H9 (cell line): ENCODE results near the gene POU2F3. TPM values are rescaled to one million over a fixed set of nuclear protein-coding genes. Genes with fewer than 3 reads are reported as not detected.

Experiments
- DNase-seq: peaks from one replicate; pipeline ENCODE4 v3.0.0-alpha.2; 2017
- H2AFZ ChIP-seq: one replicate; pipeline ENCODE4 v1.6.1; 2013; ENCODE audit warnings: mild to moderate bottlenecking, low read length, control low read depth, moderate library complexity
- H2AK5ac ChIP-seq: 2 replicates; pipeline ENCODE4 v1.6.1; 2013; ENCODE audit warnings: low read length, control low read depth, mixed read lengths; ENCODE audit not compliant: insufficient read length
- H2BK120ac ChIP-seq: one replicate; pipeline ENCODE4 v1.6.1; 2013; ENCODE audit warnings: low read depth, mild to moderate bottlenecking, low read length, control low read depth, inconsistent platforms; ENCODE audit not compliant: poor library complexity, severe bottlenecking
- H2BK12ac ChIP-seq: 2 replicates; pipeline ENCODE4 v1.6.1; 2013; ENCODE audit warnings: low read length, control low read depth, mixed read lengths, low read depth; ENCODE audit not compliant: insufficient read length
- H2BK15ac ChIP-seq: 2 replicates; pipeline ENCODE4 v1.6.1; 2013; ENCODE audit warnings: low read depth, low read length, control low read depth
- H2BK20ac ChIP-seq: one replicate; pipeline ENCODE4 v1.6.1; 2013; ENCODE audit warnings: low read depth, mild to moderate bottlenecking, low read length, control low read depth, inconsistent platforms; ENCODE audit not compliant: poor library complexity, severe bottlenecking
- H2BK5ac ChIP-seq: 2 replicates; pipeline ENCODE4 v1.6.1; 2013; ENCODE audit warnings: low read length, control low read depth, mixed read lengths; ENCODE audit not compliant: insufficient read length
- H3K14ac ChIP-seq: 2 replicates; pipeline ENCODE4 v1.6.1; 2013; ENCODE audit warnings: low read length, control low read depth; ENCODE audit not compliant: insufficient read depth
- H3K18ac ChIP-seq: 2 replicates; pipeline ENCODE4 v1.6.1; 2013; ENCODE audit warnings: low read depth, mild to moderate bottlenecking, mixed read lengths, low read length, control low read depth; ENCODE audit not compliant: insufficient read length
- H3K23ac ChIP-seq: 2 replicates; pipeline ENCODE4 v1.6.1; 2013; ENCODE audit warnings: low read length, control low read depth, mixed read lengths, low read depth; ENCODE audit not compliant: insufficient read length
- H3K23me2 ChIP-seq: 2 replicates; pipeline ENCODE4 v1.6.1; 2013; ENCODE audit warnings: low read depth, mild to moderate bottlenecking, mixed read lengths, low read length, control low read depth; ENCODE audit not compliant: insufficient read length, poor library complexity, severe bottlenecking
- H3K27ac ChIP-seq: 2 replicates; pipeline ENCODE4 v1.5.1; 2013; ENCODE audit warnings: low read length, control low read depth, mixed read lengths, low read depth; ENCODE audit not compliant: insufficient read length
- H3K27me3 ChIP-seq: 2 replicates; pipeline ENCODE4 v1.6.1; 2013; ENCODE audit warnings: low read length, control low read depth, inconsistent platforms; ENCODE audit not compliant: insufficient read depth
- H3K4ac ChIP-seq: 2 replicates; pipeline ENCODE4 v1.6.1; 2013; ENCODE audit warnings: low read depth, mild to moderate bottlenecking, control low read depth, inconsistent platforms, low read length, moderate library complexity
- H3K4me1 ChIP-seq: 2 replicates; pipeline ENCODE4 v1.6.1; 2013; ENCODE audit warnings: low read length, control low read depth, inconsistent platforms; ENCODE audit not compliant: insufficient read depth
- H3K4me2 ChIP-seq: 2 replicates; pipeline ENCODE4 v1.6.1; 2013; ENCODE audit warnings: low read length, control low read depth, mixed read lengths; ENCODE audit not compliant: insufficient read length, insufficient read depth
- H3K56ac ChIP-seq: 2 replicates; pipeline ENCODE4 v1.6.1; 2013; ENCODE audit warnings: low read depth, mild to moderate bottlenecking, mixed read lengths, low read length, control low read depth; ENCODE audit not compliant: insufficient read length
- H3K79me1 ChIP-seq: 2 replicates; pipeline ENCODE4 v1.6.1; 2013; ENCODE audit warnings: low read depth, mild to moderate bottlenecking, moderate library complexity, low read length, control low read depth, inconsistent platforms; ENCODE audit not compliant: insufficient read depth, poor library complexity, severe bottlenecking
- H3K79me2 ChIP-seq: 2 replicates; pipeline ENCODE4 v1.6.1; 2013; ENCODE audit warnings: low read length, control low read depth, inconsistent platforms; ENCODE audit not compliant: insufficient read depth
- H3K9ac ChIP-seq: 2 replicates; pipeline ENCODE4 v1.6.1; 2013; ENCODE audit warnings: low read length, control low read depth, mixed read lengths; ENCODE audit not compliant: insufficient read length; ENCODE audit errors: extremely low read depth
- H3K9me3 ChIP-seq: one replicate; pipeline ENCODE4 v1.6.1; 2013; ENCODE audit warnings: low read depth, low read length, inconsistent platforms; ENCODE audit not compliant: control insufficient read depth
- H3T11ph ChIP-seq: one replicate; pipeline ENCODE4 v1.6.1; 2013; ENCODE audit warnings: mild to moderate bottlenecking, low read length, control low read depth, inconsistent platforms
- H4K20me1 ChIP-seq: one replicate; pipeline ENCODE4 v1.6.1; 2013; ENCODE audit not compliant: control insufficient read depth, insufficient read length, insufficient read depth
- H4K5ac ChIP-seq: 2 replicates; pipeline ENCODE4 v1.6.1; 2013; ENCODE audit warnings: low read depth, mild to moderate bottlenecking, mixed read lengths, low read length, control low read depth; ENCODE audit not compliant: insufficient read length
- H4K8ac ChIP-seq: replicated peaks from 2 replicates; pipeline ENCODE4 v1.6.1; 2013; ENCODE audit warnings: low read length, control low read depth, mixed read lengths, low read depth; ENCODE audit not compliant: insufficient read length
- H4K91ac ChIP-seq: 2 replicates; pipeline ENCODE4 v1.6.1; 2013; ENCODE audit warnings: low read depth, mild to moderate bottlenecking, moderate library complexity, mixed read lengths, low read length, control low read depth; ENCODE audit not compliant: insufficient read length
- H3K27ac Mint-ChIP-seq, 3 experiments: 2 replicates in 2 of 3; 3 replicates in 1 of 3; pipeline ENCODE4 v1.8.0; 2020 to 2021; ENCODE audit warnings: mixed read lengths in 3 of 3, mild to moderate bottlenecking in 1 of 3, moderate library complexity in 1 of 3
- H3K27me3 Mint-ChIP-seq: 2 replicates; pipeline ENCODE4 v1.8.0; 2021; ENCODE audit warnings: low read depth, mild to moderate bottlenecking, moderate library complexity, mixed read lengths
- H3K36me3 Mint-ChIP-seq, 3 experiments: 2 replicates in 2 of 3; 3 replicates in 1 of 3; pipeline ENCODE4 v1.8.0; 2020 to 2021; ENCODE audit warnings: low read depth in 3 of 3, mixed read lengths in 3 of 3; ENCODE audit not compliant: insufficient read depth in 1 of 3
- H3K4me1 Mint-ChIP-seq, 2 experiments: 2 replicates each; pipeline ENCODE4 v1.8.0; 2020; ENCODE audit warnings: mixed read lengths in 2 of 2
- H3K4me3 Mint-ChIP-seq, 2 experiments: 2 replicates in 1 of 2; 3 replicates in 1 of 2; pipeline ENCODE4 v1.8.0; 2020 to 2021; ENCODE audit warnings: mild to moderate bottlenecking in 2 of 2, mixed read lengths in 2 of 2, moderate library complexity in 1 of 2
- H3K9me3 Mint-ChIP-seq, 2 experiments: 2 replicates in 1 of 2; 3 replicates in 1 of 2; pipeline ENCODE4 v1.8.0; 2020; ENCODE audit warnings: mild to moderate bottlenecking in 2 of 2, mixed read lengths in 2 of 2, moderate library complexity in 1 of 2
- WGBS: extraction: QIAGEN DNeasy Blood & Tissue Kit; methylation state at CpG from one replicate; pipeline ENCODE4 v1.1.7; 2013; ENCODE audit warnings: missing lambda C conversion rate, low lambda C conversion rate, mixed read lengths; ENCODE audit not compliant: insufficient read length; ENCODE audit errors: extremely low coverage; 5-methylcytosine and 5-hydroxymethylcytosine counted together
- total RNA-seq: library from RNA; stranded (reverse); gene quantifications from 2 replicates; pipeline ENCODE4 v1.2.1, GENCODE V29; 2021
- TF ChIP-seq, protein P1 (sequence below): fragments of 200-600 bp; sonication (generic); conservative IDR thresholded peaks from 3 replicates; pipeline ENCODE4 v1.8.0; 2021; ENCODE audit warnings: antibody characterized with exemption, mild to moderate bottlenecking

The POU2F3 gene
- total RNA-seq, 1 experiment from 2014 or later, result 1.1 TPM

DNA sequence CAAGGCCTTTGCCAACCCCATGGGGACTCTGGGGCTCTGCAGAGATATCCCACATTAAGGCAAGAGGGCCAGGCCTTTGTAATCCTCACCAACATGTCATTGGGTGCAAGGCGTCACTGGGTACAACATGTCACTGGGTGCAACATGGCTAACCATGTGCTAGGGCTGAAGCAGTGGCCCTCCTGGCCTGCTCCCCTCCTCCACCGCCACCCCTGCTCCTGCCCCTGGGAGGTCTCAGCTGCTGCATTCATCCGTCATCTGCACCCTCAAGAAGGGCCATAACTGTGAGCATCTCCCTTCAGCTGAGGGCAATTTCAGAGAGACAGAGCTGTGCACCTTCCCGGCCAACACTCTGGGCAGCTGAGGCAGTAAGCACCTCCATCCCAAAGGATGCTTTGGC is 45.8 kb upstream of the POU2F3 start:
- H3T11ph ChIP-seq, result no peak overlapping the region
- H3K27me3 Mint-ChIP-seq, result peaks cover 92% of the 10 kb centered on the region
- H3K4ac ChIP-seq, result no peak overlapping the region
- H3K9me3 Mint-ChIP-seq, result peaks cover 0 to under 1% of the 10 kb centered on the region in 2 experiments; a peak in 2 of 5 replicates
- H3K4me2 ChIP-seq, result no peak overlapping the region
- no peak overlapping the region for H2BK15ac ChIP-seq
- H3K56ac ChIP-seq, result no peak overlapping the region
- H3K9me3 ChIP-seq, result no peaks in the 10 kb centered on the region
- TF ChIP-seq, protein P1, sequence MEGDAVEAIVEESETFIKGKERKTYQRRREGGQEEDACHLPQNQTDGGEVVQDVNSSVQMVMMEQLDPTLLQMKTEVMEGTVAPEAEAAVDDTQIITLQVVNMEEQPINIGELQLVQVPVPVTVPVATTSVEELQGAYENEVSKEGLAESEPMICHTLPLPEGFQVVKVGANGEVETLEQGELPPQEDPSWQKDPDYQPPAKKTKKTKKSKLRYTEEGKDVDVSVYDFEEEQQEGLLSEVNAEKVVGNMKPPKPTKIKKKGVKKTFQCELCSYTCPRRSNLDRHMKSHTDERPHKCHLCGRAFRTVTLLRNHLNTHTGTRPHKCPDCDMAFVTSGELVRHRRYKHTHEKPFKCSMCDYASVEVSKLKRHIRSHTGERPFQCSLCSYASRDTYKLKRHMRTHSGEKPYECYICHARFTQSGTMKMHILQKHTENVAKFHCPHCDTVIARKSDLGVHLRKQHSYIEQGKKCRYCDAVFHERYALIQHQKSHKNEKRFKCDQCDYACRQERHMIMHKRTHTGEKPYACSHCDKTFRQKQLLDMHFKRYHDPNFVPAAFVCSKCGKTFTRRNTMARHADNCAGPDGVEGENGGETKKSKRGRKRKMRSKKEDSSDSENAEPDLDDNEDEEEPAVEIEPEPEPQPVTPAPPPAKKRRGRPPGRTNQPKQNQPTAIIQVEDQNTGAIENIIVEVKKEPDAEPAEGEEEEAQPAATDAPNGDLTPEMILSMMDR, result no peak
- no peak overlapping the region for H3K27ac Mint-ChIP-seq
- no peak overlapping the region for H2BK12ac ChIP-seq
- no peak overlapping the region for H3K27ac ChIP-seq
- no peak overlapping the region for H2BK5ac ChIP-seq
- no peak overlapping the region for H3K14ac ChIP-seq
- H2BK120ac ChIP-seq, result no peak overlapping the region
- no peaks in the 10 kb centered on the region for H3K79me2 ChIP-seq
- H4K8ac ChIP-seq, result no peak overlapping the region
- H3K23me2 ChIP-seq, result no peaks in the 10 kb centered on the region
- H4K5ac ChIP-seq, result no peak overlapping the region
- peaks cover 12% of the 10 kb centered on the region; the same call in 1 of the 2 replicates for H3K27me3 ChIP-seq
- no peaks in the 10 kb centered on the region; a peak in 2 of 7 replicates for H3K36me3 Mint-ChIP-seq
- H3K9ac ChIP-seq, result no peak overlapping the region
- WGBS, result no CpG with 5 or more reads among the region's 4 CpGs
- no peak overlapping the region for H2BK20ac ChIP-seq
- H4K91ac ChIP-seq, result no peak overlapping the region
- H2AK5ac ChIP-seq, result no peak overlapping the region
- DNase-seq, result no peak
- H3K18ac ChIP-seq, result no peak overlapping the region
- H3K4me1 Mint-ChIP-seq, result peaks cover 21 to 50% of the 10 kb centered on the region in 2 experiments
- H2AFZ ChIP-seq, result no peak overlapping the region
- H3K4me3 Mint-ChIP-seq, result no peak overlapping the region
- no peaks in the 10 kb centered on the region for H3K79me1 ChIP-seq
- H3K4me1 ChIP-seq, result peaks cover 2% of the 10 kb centered on the region; the same call in 1 of the 2 replicates
- H3K23ac ChIP-seq, result no peak overlapping the region
- no peaks in the 10 kb centered on the region for H4K20me1 ChIP-seq
